HG03097 (cell line): ENCODE data around the gene F2RL1.
"Not testable (repeated sequence)": the region's sequence is repeated elsewhere in the genome, so short reads cannot be mapped to it uniquely, and the experiment has no call there.

Experiments
- ATAC-seq: cut with Tn5 transposase; IDR thresholded peaks from one replicate; pipeline ENCODE4 v1.9.1; 2021; ENCODE audit not compliant: unreplicated experiment, low FRiP score

F2RL1 gene

GRCh38 chr5:76849419-76850291, 30.8 kb downstream of the F2RL1 start, which contains the start of gene S100Z:
Gene S100Z, plus strand, starts transcription at chr5:76850014. Its CDS starts 25,346 bp downstream, at chr5:76875360.
- no peak for ATAC-seq

GRCh38 chr5:76850543-76851145, 31.8 kb downstream of the F2RL1 start:
- ATAC-seq = no peak

GRCh38 chr5:76851728-76852369, 33.0 kb downstream of the F2RL1 start:
- ATAC-seq = no peak

GRCh38 chr5:76852772-76853171, 33.9 kb downstream of the F2RL1 start:
- ATAC-seq = no peak

- not testable (repeated sequence) for ATAC-seq
These were observed 34.9 kb downstream of the F2RL1 start for GRCh38 chr5:76853741-76854140.

- no peak for ATAC-seq
These were observed 35.8 kb downstream of the F2RL1 start for GRCh38 chr5:76854644-76855043.

GRCh38 chr5:76855501-76855900, 36.7 kb downstream of the F2RL1 start:
- not testable (repeated sequence) for ATAC-seq

GRCh38 chr5:76855961-76856360, 37.1 kb downstream of the F2RL1 start:
- ATAC-seq = no peak

- ATAC-seq = not testable (repeated sequence)
These were observed 38.0 kb downstream of the F2RL1 start for GRCh38 chr5:76856800-76857199.

GRCh38 chr5:76859591-76860247, 40.9 kb downstream of the F2RL1 start:
- no peak for ATAC-seq

- ATAC-seq = no peak
These were observed 42.8 kb downstream of the F2RL1 start for GRCh38 chr5:76861612-76862011.

GRCh38 chr5:76863001-76863400, 44.2 kb downstream of the F2RL1 start:
- ATAC-seq = no peak

GRCh38 chr5:76866503-76866902, 47.7 kb downstream of the F2RL1 start:
- ATAC-seq = no peak

GRCh38 chr5:76867038-76867437, 48.2 kb downstream of the F2RL1 start:
- no peak for ATAC-seq

- ATAC-seq = peak; percentile 50
These were observed 49.2 kb downstream of the F2RL1 start for GRCh38 chr5:76867827-76868693.

- no peak for ATAC-seq
These were observed 51.2 kb downstream of the F2RL1 start for GRCh38 chr5:76870046-76870445.

GRCh38 chr5:76874088-76874581, 55.3 kb downstream of the F2RL1 start:
- ATAC-seq = no peak
